Natural killer cell (primary cell): ENCODE data around the gene MAP3K14. TPM values are rescaled to one million over a fixed set of nuclear protein-coding genes. Genes with fewer than 3 reads are reported as not detected.

ENCODE experiments used
- ATAC-seq, 3 donors: fragments of 150-1000 bp in 2 of 3; fragments of 200-7000 bp in 1 of 3; cut with Tn5 transposase; 1 replicate in 1 of 3; 2 replicates in 2 of 3; pipeline ENCODE4 v1.10.0; 2021; ENCODE audit warnings: mild to moderate bottlenecking in 2 of 3, moderate library complexity in 2 of 3
- DNase-seq, 2 donors: peaks; one replicate each; pipeline versions ENCODE4 v3.0.0 to v3.0.0-alpha.2; 2013 to 2021; ENCODE audit warnings: mixed read lengths in 1 of 2
- H3K27ac ChIP-seq: one replicate; pipeline ENCODE4 v1.5.1; 2013; ENCODE audit warnings: mild to moderate bottlenecking, low read length
- H3K27me3 ChIP-seq: one replicate; pipeline ENCODE4 v1.6.1; 2013; ENCODE audit warnings: low read length; ENCODE audit not compliant: control insufficient read depth, insufficient read depth
- H3K36me3 ChIP-seq: one replicate; pipeline ENCODE4 v1.6.1; 2013; ENCODE audit warnings: low read length; ENCODE audit not compliant: control insufficient read depth, insufficient read depth
- H3K4me1 ChIP-seq: one replicate; pipeline ENCODE4 v1.6.1; 2013; ENCODE audit warnings: low read length; ENCODE audit not compliant: control insufficient read depth, insufficient read depth
- H3K4me3 ChIP-seq: one replicate; pipeline ENCODE4 v1.5.1; 2013; ENCODE audit warnings: low read length
- H3K9me3 ChIP-seq: one replicate; pipeline ENCODE4 v1.6.1; 2013; ENCODE audit warnings: low read length; ENCODE audit not compliant: control insufficient read depth, insufficient read depth
- H3K27ac Mint-ChIP-seq, 2 donors: one replicate each; pipeline ENCODE4 v1.8.0; 2022; ENCODE audit warnings: mild to moderate bottlenecking in 2 of 2, mixed read lengths in 2 of 2, moderate library complexity in 1 of 2
- H3K27me3 Mint-ChIP-seq, 2 donors: one replicate each; pipeline ENCODE4 v1.8.0; 2022; ENCODE audit warnings: low read depth in 2 of 2, mixed read lengths in 2 of 2
- H3K36me3 Mint-ChIP-seq: one replicate; pipeline ENCODE4 v1.8.0; 2022; ENCODE audit warnings: mixed read lengths
- H3K4me1 Mint-ChIP-seq, 2 donors: one replicate each; pipeline ENCODE4 v1.8.0; 2022; ENCODE audit warnings: mixed read lengths in 2 of 2
- H3K4me3 Mint-ChIP-seq: one replicate; pipeline ENCODE4 v1.8.0; 2022; ENCODE audit warnings: mild to moderate bottlenecking, moderate library complexity, mixed read lengths
- H3K9me3 Mint-ChIP-seq, 2 donors: one replicate each; pipeline ENCODE4 v1.8.0; 2022; ENCODE audit warnings: mixed read lengths in 2 of 2
- CTCF ChIP-seq: fragments of 200-600 bp; IDR thresholded peaks from one replicate; pipeline ENCODE4 v1.8.0; 2022; ENCODE audit warnings: antibody characterized with exemption
- WGBS: methylation state at CpG from one replicate; pipeline ENCODE4 v1.1.7; 2013; ENCODE audit warnings: missing lambda C conversion rate; ENCODE audit not compliant: insufficient coverage; 5-methylcytosine and 5-hydroxymethylcytosine counted together
- intact Hi-C: fragments of 100-400 bp; cut with micrococcal nuclease; formaldehyde crosslinking; loops from one replicate; pipeline ENCODE4 v1.14.2; 2022
- total RNA-seq, 4 donors: library from RNA; stranded (reverse); fragments of 120-200 nt in 1 of 4; gene quantifications; one replicate each; pipeline versions ENCODE4 v1.2.3 to v1.2.4, GENCODE V29; 2013 to 2022

The MAP3K14 gene
- total RNA-seq, 3 donors from 2014 or later (not counting 1 experiment from before 2014, with no cell fraction given), result 28.0 to 31.9 (median 31.6) TPM

DNA sequence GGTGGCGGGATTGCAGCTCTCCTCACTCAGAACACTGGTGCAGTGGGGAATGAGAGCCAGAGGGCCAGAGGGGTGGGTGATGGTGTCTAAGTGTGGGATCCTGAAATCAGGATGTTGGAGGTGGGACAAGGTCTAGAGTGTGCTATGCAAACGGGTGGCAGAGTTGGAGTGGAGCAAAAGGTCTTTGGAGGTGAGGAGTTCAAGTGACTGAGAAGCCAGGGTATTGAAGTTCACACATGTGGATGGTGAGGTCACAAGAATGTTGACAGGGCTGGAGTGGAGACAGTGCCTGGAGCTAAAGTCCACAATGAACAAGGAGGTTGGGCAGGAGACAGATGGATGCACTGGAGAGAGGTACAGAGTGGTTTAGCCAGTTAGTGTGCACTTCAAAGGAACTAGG, 38.3 kb upstream of the MAP3K14 start:
- DNase-seq (no peak), ATAC-seq (no peak)
- Histone ChIP-seq H3K36me3 (no peaks in the 10 kb centered on the region), H3K27me3 (no peaks in the 10 kb centered on the region), H3K4me1 (peaks cover 5% of the 10 kb centered on the region), H3K27ac (no peak overlapping the region), H3K4me3 (no peak overlapping the region), H3K9me3 (no peaks in the 10 kb centered on the region)
- Mint-ChIP-seq H3K4me3 (no peak overlapping the region), H3K27ac (no peak overlapping the region), H3K9me3 (no peaks in the 10 kb centered on the region), H3K27me3 (peaks cover 8 to 13% of the 10 kb centered on the region in 2 donors), H3K36me3 (no peaks in the 10 kb centered on the region), H3K4me1 (peaks cover 0 to 4% of the 10 kb centered on the region in 2 donors)
- intact Hi-C loops, result no loop called here
- TF ChIP-seq CTCF, result no peak
- WGBS, result 71% methylated on average over 2 of the region's 2 CpGs

GRCh38 chr17:45353043-45353442, 36.2 kb upstream of the MAP3K14 start:
- H3K4me3 ChIP-seq, result no peak overlapping the region
- Mint-ChIP-seq H3K9me3 (no peaks in the 10 kb centered on the region), H3K36me3 (no peaks in the 10 kb centered on the region), H3K4me3 (no peak overlapping the region), H3K27me3 (peaks cover 6 to 13% of the 10 kb centered on the region in 2 donors), H3K27ac (no peak overlapping the region), H3K4me1 (peaks cover 0 to 4% of the 10 kb centered on the region in 2 donors)
- ATAC-seq, result peak in 1 of 3 donors; percentile 15
- H3K9me3 ChIP-seq, result no peaks in the 10 kb centered on the region
- H3K27me3 ChIP-seq, result no peaks in the 10 kb centered on the region
- no peak overlapping the region for H3K27ac ChIP-seq
- peaks cover 5% of the 10 kb centered on the region for H3K4me1 ChIP-seq
- peak in 1 of 2 donors; percentile 24 for DNase-seq
- intact Hi-C loops, result no loop called here
- 49% methylated on average over 4 of the region's 4 CpGs for WGBS
- no peak for TF ChIP-seq CTCF
- H3K36me3 ChIP-seq, result no peaks in the 10 kb centered on the region

- Histone ChIP-seq H3K27me3 (no peaks in the 10 kb centered on the region), H3K9me3 (no peaks in the 10 kb centered on the region), H3K4me1 (peaks cover 5% of the 10 kb centered on the region), H3K4me3 (no peak overlapping the region), H3K27ac (no peak overlapping the region), H3K36me3 (no peaks in the 10 kb centered on the region)
- no peak overlapping the region for H3K27ac Mint-ChIP-seq
- H3K27me3 Mint-ChIP-seq, result peaks cover 0 to 16% of the 10 kb centered on the region in 2 donors
- H3K36me3 Mint-ChIP-seq, result no peaks in the 10 kb centered on the region
- no peak for TF ChIP-seq CTCF
- ATAC-seq, result no peak
- peaks cover 0 to 4% of the 10 kb centered on the region in 2 donors for H3K4me1 Mint-ChIP-seq
- no CpG with 5 or more reads among the region's 2 CpGs for WGBS
- no peaks in the 10 kb centered on the region for H3K9me3 Mint-ChIP-seq
- H3K4me3 Mint-ChIP-seq, result no peak overlapping the region
- intact Hi-C loops, result no loop called here
- no peak for DNase-seq
These were observed 35.0 kb upstream of the MAP3K14 start for GRCh38 chr17:45351831-45352230.

- TF ChIP-seq CTCF, result no peak
- no peak overlapping the region for H3K4me3 Mint-ChIP-seq
These were observed 30.6 kb upstream of the MAP3K14 start for GRCh38 chr17:45347444-45347843.

More at GRCh38 chr17:45347444-45347843, 30.6 kb upstream of the MAP3K14 start:
- intact Hi-C loops, result no loop called here
- Mint-ChIP-seq H3K4me1 (no peaks in the 10 kb centered on the region), H3K27me3 (peaks cover 0 to 3% of the 10 kb centered on the region in 2 donors), H3K9me3 (no peaks in the 10 kb centered on the region), H3K27ac (no peak overlapping the region), H3K36me3 (no peaks in the 10 kb centered on the region)
- Histone ChIP-seq H3K36me3 (no peaks in the 10 kb centered on the region), H3K4me1 (no peaks in the 10 kb centered on the region), H3K27ac (no peak overlapping the region), H3K9me3 (no peaks in the 10 kb centered on the region), H3K4me3 (no peak overlapping the region), H3K27me3 (no peaks in the 10 kb centered on the region)
- no peak for ATAC-seq
- no peak for DNase-seq
- WGBS, result 84% methylated on average over 6 of the region's 6 CpGs
